Activated gamma-delta T cell (primary cell): Measurements from ENCODE around the gene GATB.
"Not testable (repeated sequence)": the region's sequence is repeated elsewhere in the genome, so short reads cannot be mapped to it uniquely, and the experiment has no call there.

Experiments
- DNase-seq: peaks from one replicate; lab custom pipeline; 2025; lab: John Stamatoyannopoulos, UW

Gene GATB

DNA sequence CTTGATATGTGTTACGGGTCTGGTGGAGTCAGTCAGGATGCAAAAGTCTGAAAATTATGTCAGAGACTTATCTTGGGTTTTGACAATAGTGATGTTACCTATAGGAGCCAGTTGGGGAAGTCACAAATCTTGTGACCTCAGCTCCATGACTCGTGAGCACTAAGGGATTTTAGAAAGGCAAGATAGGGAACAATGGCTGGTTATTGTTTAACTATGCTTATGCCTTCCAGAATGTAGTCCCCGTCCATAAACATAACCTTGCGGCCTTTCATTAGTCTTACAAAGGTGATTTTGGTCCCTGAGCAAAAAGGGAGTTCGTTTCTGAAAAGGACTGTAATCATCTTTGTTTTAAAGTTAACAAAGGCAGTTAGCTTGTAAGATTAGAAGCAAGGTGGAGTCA is 23.9 kb upstream of the GATB start:
- DNase-seq, result no peak

DNA sequence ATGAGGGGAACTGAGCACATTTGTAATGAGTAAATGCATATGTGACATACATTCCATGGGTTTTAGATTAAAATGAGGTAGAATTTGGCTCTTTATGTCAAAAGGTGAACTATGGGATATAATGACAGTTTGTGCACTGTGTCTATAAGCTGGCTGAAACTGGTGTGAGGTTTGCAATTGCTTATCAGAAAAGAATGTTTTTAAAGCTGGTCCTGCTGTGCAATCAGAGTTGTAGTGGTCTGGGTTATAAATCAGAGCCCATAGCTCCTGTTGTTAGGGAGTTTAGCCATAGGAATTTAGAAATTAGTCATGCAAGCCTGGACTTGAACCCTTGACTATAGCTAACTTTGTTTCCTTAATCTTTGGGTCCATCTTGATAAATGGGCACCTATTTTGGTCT is 23.1 kb upstream of the GATB start:
- DNase-seq, result no peak

DNA sequence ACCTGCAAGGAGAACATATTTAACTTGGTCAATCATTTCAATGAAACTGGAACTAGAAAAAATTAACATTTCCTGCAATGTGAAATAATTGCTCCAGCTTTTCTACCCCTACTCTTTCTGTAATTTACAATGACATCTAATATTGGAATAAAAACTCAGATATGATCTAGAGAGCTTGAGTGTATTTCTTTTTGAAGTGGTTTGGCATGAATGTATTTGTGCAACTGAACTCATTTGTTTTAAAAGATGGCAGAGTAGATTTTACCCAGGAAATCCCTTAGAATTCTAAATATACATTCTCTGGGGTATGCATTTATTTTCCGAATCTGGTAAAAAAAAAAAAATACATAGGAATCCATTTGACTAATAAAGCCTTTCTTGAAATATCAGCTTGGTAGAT is 21.5 kb upstream of the GATB start:
- no peak for DNase-seq

DNA sequence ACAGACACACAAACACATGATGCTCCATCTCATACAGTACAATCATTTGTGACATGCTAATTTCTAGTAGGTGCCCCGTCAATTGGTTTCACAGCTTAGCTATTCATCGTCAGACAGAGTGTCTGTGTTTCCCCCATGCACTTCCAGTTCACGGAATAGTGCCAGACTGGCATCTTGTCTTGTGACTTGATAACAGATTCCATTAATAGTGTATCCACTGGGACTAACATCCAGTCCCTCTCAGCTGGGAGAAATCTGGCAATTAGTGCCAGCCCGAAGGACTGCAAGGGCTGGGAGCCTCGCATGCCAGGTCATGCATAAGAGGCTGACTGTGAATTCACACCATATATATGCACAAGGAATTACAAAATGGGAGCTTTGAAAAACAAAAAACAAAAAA is 20.2 kb upstream of the GATB start:
- no peak for DNase-seq

DNA sequence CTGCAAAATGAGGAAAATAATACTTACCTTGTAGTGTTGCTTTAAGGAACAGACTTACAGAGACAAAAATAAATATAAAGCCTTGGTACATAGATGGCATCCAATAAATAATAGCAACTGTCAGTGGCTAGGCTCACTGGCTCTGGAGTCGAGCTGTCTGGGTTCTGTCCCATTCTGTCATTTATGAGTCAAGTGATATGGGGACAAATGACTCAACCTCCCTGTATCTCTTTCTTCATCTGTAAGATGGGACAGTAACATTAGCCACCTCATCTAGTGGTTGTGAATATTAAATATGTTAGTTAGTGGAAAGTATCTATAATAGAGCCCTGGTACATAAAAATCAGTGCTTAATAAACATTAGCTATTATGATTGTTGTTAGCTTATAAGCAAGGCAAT is 16.7 kb upstream of the GATB start:
- DNase-seq, result no peak

DNA sequence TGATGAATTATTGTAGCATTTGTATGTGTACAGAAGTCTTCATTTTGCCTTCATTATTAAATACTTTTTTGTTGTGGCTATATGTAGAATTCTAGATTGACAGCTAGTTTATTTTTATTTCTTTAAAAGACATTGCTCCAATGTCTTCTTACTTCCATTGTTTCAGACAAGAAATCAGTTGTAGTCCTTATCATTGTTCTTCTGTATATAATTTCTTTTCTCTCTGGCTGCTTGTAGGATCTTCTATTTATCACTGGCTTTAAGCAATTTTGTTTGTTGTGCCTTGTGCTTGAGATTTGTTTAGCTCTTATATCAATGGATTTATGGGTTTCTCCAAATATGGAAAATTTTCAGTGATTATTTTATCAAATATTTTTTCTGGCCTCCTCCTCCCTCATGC is 13.5 kb upstream of the GATB start:
- no peak for DNase-seq

DNA sequence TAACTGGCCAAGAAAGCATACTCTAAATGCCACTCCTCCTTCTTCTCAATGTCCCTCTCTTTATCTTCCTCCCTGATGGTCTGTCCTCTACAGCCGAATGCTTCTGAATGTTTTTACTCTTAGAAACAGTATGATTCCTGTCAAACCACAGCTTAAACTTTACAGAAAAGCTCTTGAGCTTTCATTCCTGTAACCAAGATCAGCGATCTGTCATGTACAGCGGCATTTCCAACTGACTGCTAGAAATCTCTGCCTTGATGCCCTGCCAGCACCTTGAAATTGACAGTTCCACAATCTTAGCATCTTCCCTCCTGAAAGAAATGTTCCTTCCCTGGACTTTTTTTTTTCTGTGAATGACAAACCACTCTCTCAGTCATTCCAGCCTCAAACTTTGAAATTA is 11.5 kb upstream of the GATB start:
- DNase-seq, result no peak

DNA sequence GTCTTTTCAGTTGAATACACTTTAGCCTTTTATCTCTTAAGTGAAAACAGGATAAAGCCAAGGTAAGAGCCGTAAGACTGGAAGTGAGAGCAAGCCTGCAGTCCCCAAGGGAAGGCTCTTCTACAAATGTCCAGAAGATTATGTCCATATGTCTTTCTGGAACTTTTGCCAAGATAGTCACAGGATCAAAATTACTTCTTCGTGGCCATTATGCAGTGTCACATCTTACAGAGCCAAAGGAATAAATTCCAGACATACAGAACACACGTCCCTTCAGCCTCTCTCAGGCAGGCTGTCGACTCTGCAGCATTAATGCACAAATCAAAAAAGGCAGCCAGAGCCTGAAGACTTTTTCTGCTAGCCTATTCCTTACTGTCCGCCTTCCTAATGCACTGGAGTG is 10.9 kb upstream of the GATB start:
- no peak for DNase-seq

DNA sequence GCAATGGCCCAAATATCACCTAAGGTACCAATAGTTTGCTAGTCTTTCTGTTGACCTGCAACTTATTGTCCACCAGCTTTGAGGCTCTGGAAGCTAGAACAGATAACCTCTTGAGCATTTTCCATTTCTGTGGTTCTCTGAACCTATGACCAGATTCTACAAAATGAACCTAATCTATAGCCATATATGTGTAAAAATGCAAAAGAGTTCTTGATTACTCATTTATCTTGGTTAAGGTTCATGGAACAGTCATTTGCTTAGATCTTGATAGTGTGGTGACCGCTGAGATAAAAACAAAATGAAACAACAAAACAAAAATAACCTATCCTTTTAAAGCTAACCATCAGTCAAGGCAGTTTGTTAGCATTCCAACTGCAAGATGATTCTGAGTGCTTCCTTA is 9.3 kb upstream of the GATB start:
- no peak for DNase-seq

DNA sequence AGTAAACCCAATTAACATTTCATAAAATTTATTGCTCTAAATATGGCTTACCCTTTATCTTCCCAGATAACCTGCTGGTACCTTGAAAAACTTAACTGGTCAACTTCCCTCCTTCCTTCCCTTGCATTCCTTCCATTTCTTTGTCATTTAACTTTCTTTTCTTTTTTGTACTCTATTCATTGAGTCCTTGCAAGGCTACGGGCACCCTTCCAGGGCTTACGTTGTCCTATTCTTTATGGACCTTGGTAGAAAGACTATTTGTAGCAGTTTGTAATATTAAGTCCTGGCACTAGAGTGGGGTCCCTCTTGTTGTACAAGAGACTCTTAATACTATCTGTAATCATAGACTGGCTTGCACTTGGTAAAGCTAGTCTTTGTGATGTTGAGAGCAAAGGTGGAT is 8.0 kb upstream of the GATB start:
- DNase-seq, result no peak

DNA sequence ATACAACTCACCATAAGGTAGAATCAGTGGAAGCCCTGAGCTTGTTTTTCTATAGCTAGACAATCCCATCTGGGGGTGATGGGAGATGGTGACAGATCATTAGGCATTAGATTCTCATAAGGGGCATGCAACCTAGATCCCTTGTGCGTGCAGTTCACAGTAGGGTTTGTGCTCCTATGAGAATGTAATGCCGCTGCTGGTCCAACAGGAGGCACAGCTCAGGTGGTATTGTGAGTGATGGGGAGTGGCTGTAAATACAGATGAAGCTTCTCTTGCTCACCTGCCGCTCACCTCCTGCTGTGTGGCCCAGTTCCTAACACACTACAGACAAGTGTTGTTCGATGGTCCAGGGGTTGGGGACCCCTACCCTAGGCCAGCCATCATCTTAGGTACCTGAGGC is 5.9 kb upstream of the GATB start:
- DNase-seq, result no peak

DNA sequence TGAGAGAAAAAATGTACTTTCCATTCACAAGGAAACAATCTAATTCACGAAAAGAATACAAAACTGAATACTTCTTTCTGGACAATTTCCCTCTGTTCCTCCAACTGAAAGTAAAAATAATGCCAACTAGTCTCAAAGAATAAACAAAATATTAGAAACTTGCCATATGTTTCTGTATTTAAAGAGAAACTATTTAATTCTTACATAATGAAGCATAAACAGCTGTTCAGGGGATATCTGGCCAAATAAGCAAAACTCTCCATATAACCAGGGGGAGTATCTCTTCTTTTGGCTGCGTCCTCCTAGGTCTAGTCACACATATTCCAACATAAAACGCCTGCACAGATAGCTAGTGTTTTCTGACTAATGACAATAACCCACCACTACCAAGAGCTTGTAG is 805 bp downstream of the GATB start:
- no peak for DNase-seq

DNA sequence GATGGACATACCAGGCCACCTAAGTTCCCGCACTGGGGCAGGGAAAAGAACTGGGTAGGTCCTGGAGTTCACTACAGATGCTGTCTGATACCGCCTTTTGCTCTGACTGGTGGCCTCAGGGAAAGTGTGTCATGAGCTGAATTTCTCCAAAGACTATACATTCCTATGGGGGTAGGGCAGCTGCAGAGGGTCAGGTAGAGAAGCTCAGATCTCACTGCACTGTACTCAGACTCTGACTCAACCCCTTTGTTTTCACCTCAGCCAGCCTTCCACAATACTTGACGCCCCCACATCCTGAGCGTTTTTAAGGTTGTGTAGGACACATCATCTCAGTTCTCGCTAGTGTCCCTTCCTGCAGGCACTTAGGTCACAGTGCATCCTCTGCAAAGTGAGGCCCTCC is 7.8 kb downstream of the GATB start:
- no peak for DNase-seq

DNA sequence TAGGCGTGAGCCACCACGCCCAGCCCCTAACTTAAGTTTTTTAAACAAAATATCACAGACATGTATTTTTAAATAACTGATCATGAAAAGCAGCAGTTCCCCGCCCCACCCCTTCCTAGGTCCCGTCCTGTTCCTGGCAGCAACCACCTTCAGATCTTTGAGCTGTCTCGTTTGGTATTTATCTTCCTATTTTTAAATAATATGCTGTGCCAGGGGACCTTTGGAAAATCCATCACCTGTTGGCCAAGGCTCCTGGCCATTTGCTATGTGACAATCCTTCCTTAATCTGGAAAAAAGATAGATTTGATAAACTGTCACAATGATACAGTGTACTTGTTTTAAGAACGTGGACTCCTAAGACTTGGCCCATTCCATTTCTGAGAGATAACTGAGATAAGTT is 10.7 kb downstream of the GATB start:
- no peak for DNase-seq

DNA sequence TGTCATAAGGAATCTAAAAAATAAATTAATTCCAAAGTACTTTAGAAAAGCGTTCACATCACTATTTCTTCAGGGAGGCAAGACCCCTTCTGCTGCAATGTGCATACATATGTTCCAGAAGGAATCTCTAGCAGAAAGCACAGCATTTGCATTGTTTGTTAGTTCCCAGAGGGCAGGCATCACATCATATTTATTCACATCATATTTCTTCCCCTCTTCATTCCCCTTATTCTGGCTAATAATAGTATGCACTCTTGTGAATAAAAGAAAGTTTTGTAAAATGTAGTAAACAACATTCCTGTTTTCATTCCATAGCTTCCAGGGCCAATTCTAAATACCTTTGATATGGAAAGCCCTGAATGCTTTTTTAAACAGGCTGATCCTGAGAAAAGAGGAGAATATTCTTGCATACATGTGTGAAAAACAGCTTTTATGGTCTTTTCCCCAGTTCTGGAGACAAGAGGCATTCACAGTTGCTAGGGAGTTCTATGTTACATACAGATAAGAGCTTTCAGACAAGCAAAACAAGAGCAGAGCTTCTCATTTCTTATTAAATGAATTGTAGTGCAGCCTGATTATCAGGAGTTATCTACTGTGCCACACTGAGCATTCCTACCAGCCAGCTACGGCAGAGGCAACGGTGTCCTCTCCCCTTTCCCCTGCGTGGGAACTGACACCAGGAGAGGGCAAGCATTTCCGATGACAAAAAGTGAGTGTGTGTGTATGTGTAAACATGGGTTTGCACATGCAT is 15.2 kb downstream of the GATB start:
- no peak for DNase-seq

DNA sequence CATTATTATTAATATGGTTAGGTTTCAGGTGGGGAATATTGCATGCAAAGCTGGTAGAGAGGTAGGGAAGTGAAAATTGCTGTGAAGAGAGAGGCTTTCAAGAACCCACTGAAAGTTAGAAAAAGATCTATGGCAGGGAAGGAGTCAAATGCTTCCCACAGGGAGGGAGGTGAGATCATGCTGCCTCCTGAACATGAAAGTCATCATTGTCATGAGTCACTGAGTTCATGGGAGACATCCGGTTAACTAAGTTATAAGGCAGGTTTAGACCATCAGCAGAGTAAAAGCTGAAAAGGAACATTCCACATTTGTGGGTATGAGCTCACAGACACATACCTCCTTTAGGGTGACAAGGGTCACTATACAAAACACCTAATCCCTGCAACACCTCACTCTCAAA is 16.2 kb downstream of the GATB start:
- DNase-seq, result no peak

DNA sequence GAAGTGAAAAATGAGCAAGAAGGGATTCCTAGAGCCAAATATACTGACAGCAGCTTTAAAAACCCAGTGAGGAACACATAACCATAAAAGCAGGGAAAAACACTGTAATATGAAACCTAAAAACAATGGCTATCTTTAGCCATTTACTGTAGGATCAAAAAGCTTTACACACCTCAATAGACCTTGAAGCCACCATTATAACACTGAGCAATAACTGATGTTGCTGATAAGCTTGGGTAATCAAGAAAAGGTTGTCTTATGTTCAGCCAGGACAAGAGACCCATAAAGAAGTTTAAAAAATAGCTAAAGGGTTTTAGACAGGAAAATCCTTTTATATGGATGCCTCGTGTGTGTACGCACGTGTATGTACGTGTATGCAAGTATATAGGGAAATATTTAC is 16.9 kb downstream of the GATB start:
- DNase-seq, result no peak

DNA sequence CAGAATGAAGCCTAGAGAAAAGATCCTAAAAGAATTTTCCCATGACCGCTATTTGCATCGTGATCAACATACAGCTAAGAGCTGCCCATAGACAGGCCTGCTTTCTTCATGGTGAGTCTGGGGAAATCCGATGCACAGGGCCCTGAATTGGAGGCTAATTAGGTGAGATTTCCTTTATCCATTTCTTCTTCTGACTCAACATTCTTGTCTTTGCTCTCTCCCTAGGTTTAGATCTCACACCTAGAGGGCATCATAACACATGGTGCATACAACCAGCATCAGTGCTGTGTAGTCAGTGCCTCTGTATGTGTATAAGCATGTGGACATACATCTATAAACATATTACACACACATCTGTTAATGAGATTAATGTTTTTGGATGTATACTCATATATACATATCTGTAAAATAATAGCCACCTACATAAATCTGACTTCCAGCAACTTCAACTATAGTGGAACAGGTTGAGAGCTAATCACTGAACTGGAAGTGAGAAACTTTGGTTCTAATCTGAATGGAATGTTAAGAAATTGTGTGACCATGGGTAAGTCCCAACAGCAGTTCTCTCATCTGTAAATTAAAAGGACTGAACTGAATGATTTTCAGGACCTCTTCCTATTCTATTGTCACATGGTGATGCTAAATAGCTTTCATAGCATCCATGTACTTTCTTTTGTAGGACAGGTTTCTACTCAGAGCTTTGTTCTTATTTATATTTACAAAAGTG is 17.5 kb downstream of the GATB start:
- no peak for DNase-seq

DNA sequence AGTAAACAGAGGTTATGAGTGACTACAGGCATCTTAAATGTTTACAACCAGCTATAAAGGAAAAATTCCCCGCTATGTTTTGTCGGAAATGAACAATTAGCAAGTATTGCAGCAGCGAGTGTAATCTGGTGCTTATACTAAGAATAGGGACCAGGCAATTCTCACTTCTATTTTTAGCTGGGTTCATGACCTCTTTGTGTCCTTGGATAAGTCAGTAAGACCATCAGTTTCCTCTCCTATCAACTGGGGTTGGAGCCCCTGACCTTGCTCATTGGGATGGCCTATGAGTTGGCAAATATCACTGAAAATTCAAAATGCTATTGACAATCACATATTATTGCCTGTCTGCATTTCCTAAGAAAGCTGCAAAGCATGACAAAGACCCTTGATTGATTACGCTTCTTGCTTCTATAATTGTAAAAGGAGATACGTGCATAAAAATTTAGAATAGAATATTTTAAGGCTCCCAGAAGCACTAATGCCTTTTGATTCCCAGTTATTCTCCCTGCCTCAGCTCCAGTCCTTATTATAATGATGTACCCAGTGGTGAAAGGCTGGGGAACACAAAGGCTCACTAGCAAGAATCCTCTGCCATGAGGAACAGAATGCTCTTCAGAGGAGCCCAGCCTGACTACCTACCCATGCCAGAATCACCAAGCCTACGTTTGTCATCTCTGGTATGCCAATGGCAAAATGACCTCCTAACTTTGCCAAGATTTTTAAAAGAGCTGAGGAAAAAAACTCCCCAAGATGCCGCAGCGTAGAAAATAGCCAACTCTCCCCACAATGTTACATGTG is 21.9 kb downstream of the GATB start:
- no peak for DNase-seq

DNA sequence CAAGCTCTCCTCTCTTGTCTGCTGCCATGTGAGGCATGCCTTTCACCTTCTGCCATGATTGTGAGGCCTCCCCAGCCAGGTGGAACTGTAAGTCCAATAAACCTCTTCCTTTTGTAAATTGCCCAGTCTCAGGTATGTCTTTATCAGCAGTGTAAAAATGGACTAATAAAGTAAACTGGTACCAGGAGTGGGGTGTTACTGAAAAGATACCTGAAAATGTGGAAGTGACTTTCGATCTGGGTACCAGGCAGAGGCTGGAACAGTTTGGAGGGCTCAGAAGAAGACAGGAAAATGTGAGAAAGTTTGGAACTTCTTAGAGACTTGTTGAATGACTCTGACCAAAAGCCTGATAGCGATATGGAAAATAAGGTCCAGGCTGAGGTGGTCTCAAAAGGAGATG is 24.0 kb downstream of the GATB start:
- DNase-seq, result not testable (repeated sequence)

DNA sequence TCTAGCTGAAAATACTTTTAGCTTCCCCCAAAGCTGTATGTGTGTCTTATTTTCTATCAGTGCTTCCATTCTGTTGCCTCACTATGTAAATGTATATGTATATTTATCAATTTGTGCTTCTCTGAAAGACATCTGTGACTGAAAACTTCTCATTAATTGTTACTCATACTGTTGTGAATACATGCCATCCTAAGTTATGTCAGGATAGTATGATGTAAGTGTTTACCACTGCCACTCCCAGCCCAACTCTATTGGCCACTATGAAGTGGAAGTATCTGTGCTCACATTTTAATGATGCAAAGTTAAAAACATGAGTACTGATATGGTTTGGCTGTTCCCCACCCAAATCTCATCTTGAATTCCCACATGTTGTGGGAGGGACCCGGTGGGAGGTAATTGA is 24.4 kb downstream of the GATB start:
- no peak for DNase-seq

DNA sequence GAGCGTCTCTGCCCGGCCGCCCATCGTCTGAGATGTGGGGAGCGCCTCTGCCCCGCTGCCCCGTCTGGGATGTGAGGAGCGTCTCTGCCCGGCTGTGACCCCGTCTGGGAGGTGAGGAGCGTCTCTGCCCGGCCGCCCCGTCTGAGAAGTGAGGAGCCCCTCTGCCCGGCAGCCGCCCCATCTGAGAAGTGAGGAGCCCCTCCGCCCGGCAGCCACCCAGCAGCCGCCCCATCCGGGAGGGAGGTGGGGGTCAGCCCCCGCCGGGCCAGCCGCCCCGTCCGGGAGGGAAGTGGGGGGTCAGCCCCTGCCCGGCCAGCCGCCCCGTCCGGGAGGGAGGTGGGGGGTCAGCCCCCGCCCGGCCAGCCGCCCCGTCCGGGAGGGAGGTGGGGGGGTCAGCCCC is 29.1 kb downstream of the GATB start:
- not testable (repeated sequence) for DNase-seq
